Uterus (tissue), 2 donors: ENCODE measurements around the gene MORC1.
A peak's percentile ranks its signal among the peaks of the same experiment; 100 is the strongest.

Source experiments
- POLR2A ChIP-seq, 2 donors: fragments of 450-650 bp; IDR thresholded peaks; one replicate each; pipeline ENCODE4 v1.6.1; 2016; ENCODE audit warnings: antibody characterized with exemption in 2 of 2, mild to moderate bottlenecking in 1 of 2, moderate library complexity in 1 of 2
- TF ChIP-seq, protein P1 (sequence below), 4 experiments: fragments of 200-600 bp in 2 of 4; fragments of 450-650 bp in 2 of 4; sonication (generic) in 2 of 4; IDR thresholded peaks; one replicate each; pipeline ENCODE4 v1.5.1; 2016 to 2019; ENCODE audit warnings: antibody characterized with exemption in 4 of 4, mild to moderate bottlenecking in 2 of 4, moderate library complexity in 1 of 4

DNA sequence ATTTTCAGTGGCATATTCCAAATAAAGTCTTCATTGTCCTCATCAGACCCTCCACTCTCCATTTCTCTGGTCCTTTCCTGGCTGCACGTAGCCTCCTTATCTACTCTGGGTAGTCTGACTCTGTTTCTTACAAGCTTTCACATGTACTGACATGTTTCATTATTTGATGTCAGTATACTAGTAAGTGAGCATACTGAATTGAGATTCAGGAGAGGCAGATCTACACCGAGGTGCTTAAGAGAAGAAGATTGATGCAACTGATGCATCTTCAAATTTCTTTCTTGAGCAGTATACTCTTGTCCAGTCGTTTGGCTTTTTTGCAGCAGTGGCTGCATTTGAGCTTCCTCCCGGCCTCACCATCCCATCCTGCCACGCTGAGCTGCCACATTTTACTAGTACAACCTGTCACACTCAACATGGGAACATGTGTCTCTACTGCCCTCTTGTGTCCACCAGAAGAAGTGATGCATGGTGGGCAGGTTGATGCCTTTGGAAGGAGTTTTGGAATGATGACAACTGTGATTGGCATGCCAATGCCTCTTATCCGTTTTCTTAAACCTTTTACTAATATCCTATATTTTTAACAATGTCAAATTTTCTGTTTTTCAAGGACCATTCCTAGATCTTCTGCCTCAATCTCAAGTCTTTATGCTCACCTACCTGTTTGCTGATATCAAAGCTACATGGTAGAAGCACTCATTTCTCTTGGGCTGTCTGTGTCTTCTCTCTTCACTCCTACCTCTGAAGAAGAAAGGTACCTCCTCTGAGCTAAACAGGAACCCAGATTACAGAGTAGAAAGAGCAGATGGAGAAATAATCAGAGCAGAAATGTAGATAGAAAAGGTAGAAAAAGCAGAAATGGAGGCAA is 202.9 kb downstream of the MORC1 start:
- TF ChIP-seq, protein P1, sequence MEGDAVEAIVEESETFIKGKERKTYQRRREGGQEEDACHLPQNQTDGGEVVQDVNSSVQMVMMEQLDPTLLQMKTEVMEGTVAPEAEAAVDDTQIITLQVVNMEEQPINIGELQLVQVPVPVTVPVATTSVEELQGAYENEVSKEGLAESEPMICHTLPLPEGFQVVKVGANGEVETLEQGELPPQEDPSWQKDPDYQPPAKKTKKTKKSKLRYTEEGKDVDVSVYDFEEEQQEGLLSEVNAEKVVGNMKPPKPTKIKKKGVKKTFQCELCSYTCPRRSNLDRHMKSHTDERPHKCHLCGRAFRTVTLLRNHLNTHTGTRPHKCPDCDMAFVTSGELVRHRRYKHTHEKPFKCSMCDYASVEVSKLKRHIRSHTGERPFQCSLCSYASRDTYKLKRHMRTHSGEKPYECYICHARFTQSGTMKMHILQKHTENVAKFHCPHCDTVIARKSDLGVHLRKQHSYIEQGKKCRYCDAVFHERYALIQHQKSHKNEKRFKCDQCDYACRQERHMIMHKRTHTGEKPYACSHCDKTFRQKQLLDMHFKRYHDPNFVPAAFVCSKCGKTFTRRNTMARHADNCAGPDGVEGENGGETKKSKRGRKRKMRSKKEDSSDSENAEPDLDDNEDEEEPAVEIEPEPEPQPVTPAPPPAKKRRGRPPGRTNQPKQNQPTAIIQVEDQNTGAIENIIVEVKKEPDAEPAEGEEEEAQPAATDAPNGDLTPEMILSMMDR (IDR thresholded peaks at IDR 0.05) = peak; percentile 50 to 61 (median 54)
- TF ChIP-seq POLR2A (IDR thresholded peaks at IDR 0.05) = no peak
